NB4 (cell line): ENCODE results near the gene DGCR2.

Experiments
- DNase-seq: peaks from one replicate; pipeline ENCODE4 v3.0.0; 2010; ENCODE audit warnings: low read depth
- H3K4me3 ChIP-seq: one replicate; pipeline ENCODE4 v1.5.1; 2011; ENCODE audit warnings: mild to moderate bottlenecking, low read depth, low read length, moderate library complexity
- MYC ChIP-seq: IDR thresholded peaks from 2 replicates; pipeline ENCODE4 v1.6.1; 2011; ENCODE audit warnings: low read depth, low read length
- POLR2A ChIP-seq: IDR thresholded peaks from 2 replicates; pipeline ENCODE4 v1.6.1; 2011; ENCODE audit warnings: mild to moderate bottlenecking; ENCODE audit not compliant: insufficient read length; ENCODE audit errors: extremely low read depth
- TF ChIP-seq, protein P1 (sequence below): IDR thresholded peaks from 2 replicates; pipeline ENCODE4 v1.6.1; 2011; ENCODE audit warnings: low read depth, low read length
- TF ChIP-seq, protein P2 (sequence below): IDR thresholded peaks from one replicate; pipeline ENCODE4 v1.5.1; 2012; ENCODE audit warnings: low read depth, low read length

DGCR2 gene

DNA sequence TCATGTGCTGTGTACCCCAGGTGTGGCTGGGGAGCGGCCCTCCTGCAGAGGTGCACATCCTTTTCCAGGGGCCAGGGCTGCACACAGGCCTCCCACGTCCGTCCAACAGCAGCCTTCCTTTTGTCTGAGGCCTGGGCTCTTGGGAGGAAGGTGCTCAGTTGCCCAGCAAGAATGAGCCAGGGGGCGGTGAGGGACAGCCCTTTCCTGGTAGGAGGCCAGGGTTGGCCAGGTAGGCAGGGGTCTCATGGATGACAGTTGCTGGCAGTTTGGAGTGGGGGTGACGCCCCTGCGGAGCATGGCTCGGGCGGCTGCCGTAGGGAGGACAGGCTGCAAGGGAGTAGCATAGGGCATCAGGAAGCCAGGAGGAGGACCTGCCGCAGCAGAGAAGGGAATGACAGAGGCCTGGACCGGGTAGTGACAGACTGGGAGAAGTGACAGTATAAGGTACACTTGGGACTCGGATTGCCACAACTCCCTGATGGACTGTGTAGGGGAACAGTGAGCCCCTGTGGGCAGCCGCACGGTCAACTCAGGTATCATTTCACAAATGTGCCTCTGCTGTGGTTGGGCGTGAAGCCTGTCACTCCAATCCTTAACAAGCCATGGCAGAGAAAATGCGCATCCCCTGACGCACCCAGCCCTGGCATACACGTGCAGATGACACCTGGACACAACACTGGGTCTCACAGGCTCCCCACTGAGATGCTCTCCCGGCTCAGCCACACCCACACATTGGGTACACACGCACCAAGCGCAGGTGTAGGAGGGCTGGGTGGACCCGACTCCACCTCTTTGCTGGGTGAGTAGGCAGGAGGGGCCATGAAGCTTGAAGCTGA, 79.7 kb downstream of the DGCR2 start:
- no peak overlapping the region for H3K4me3 ChIP-seq
- TF ChIP-seq POLR2A (no peak), MYC (no peak)
- TF ChIP-seq, protein P1, sequence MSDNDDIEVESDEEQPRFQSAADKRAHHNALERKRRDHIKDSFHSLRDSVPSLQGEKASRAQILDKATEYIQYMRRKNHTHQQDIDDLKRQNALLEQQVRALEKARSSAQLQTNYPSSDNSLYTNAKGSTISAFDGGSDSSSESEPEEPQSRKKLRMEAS: no peak
- TF ChIP-seq, protein P2, sequence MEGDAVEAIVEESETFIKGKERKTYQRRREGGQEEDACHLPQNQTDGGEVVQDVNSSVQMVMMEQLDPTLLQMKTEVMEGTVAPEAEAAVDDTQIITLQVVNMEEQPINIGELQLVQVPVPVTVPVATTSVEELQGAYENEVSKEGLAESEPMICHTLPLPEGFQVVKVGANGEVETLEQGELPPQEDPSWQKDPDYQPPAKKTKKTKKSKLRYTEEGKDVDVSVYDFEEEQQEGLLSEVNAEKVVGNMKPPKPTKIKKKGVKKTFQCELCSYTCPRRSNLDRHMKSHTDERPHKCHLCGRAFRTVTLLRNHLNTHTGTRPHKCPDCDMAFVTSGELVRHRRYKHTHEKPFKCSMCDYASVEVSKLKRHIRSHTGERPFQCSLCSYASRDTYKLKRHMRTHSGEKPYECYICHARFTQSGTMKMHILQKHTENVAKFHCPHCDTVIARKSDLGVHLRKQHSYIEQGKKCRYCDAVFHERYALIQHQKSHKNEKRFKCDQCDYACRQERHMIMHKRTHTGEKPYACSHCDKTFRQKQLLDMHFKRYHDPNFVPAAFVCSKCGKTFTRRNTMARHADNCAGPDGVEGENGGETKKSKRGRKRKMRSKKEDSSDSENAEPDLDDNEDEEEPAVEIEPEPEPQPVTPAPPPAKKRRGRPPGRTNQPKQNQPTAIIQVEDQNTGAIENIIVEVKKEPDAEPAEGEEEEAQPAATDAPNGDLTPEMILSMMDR: no peak
- no peak for DNase-seq

DNA sequence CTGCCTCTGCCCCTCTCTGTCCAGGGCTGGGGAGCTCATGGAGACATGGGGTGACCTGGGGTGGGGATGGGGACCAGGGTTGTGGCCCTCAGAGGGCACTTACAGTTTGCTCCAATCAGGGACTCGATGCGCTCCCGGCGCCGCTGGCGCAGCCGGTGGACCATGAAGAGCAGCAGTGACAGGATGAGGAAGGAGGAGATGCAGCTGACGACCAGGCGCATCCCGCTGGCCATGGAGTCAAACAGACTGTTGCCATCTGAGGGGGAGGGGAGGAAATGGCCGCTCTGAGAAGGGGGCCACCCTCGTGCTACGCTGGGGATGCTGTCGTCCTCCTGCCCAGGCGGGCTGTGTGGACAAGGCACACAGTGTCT, 80.5 kb downstream of the DGCR2 start:
- no peak for TF ChIP-seq MYC
- TF ChIP-seq, protein P1: no peak
- TF ChIP-seq POLR2A: no peak
- TF ChIP-seq, protein P2: no peak
- no peak for DNase-seq

DNA sequence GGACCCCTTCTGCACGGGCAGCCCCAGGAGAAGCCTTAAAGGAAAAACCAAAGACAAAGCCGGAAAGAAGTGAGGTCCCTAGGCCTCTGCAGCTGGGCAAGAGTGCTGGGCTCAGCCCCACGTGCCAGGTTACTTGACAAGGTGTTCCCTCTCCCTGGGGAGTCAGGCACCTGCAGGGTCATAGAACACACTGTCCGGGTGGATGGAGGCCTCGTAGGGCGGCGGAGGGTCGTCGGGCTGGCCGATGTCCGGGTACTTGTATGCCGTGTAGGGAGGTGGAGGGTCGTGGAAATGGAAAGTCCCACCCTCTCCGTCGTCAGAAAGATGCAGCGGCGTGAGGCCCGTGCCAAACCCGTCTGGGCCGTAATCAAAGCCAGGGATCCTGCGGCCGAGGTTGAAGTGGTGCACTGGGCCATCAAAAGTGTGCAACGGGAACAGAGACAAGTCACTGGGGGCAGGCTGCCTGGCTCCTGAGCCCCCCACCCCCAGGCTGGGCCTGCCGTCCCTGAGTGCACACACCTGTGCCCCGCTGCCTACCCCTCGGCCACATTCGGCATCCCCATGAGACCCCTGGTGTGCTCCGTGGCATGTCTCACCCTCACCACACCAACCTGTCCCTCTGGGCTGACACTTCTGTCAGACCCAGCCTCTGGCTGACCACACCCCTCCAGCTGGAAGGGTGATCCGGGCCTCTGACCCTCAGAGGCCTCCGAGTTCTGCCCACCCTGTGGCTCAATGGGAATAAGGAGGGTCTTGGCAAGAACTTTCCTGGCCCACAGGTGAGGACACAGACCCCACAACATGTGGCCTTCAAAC, 81.1 kb downstream of the DGCR2 start:
- no peak for DNase-seq
- H3K4me3 ChIP-seq: no peak overlapping the region
- TF ChIP-seq, protein P2: no peak
- TF ChIP-seq POLR2A (no peak), MYC (no peak)
- TF ChIP-seq, protein P1: no peak

More for the DNA sequence above, 80.5 kb downstream of the DGCR2 start:
- H3K4me3 ChIP-seq: no peak overlapping the region

DNA sequence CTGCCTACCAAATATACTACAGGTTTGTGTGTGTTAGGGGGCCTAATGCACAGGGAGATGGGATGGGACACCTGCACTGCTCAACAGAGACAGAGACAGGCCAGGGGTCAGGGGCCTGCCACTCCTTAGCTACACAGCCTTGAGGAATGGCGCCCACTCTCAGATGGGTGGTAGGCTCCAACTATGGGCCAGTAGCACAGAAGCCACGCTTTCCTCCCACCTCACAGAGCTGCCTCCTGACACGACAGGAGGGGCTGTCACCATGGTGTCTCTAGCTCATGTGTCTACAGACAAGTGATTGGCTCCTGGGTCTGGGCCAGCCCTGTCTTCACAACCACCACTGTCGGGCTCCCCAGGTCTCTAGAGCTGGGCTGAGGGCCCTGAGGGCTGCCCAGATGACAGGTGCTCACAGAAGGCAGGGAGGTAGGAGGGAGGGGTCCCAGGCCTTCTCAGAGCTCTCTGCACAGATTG, 81.8 kb downstream of the DGCR2 start:
- DNase-seq: no peak
- TF ChIP-seq, protein P1: no peak
- TF ChIP-seq POLR2A: no peak
- TF ChIP-seq, protein P2: no peak
- TF ChIP-seq MYC: no peak
- H3K4me3 ChIP-seq: no peak overlapping the region

DNA sequence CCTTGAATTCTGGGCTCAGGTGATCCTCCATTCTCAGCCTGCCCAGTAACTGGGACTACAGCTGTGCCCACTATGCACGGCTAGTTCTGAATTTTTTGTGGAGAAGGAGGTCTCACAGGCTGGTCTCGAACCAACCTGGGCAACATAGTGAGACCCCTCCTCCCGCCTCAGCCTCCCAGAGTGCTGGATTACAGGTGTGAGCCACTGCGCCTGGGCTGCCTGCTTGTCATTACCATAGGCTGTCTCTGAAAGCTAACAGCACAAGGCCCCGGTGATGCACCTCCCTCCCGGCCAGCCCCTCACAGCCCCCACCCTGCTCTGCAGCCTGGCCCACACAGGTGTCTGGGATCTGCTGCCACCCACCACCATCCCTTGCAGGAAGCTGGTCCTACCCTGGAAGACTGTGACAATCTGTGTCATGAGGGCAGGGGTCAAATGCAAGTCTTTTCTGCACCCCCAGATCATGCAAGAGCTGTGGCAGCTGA, 82.4 kb downstream of the DGCR2 start:
- TF ChIP-seq, protein P2: no peak
- TF ChIP-seq MYC (no peak), POLR2A (no peak)
- TF ChIP-seq, protein P1: no peak
- no peak overlapping the region for H3K4me3 ChIP-seq
- no peak for DNase-seq
